VCaP (cell line): ENCODE results near the gene XPO4.

ENCODE experiments used
- H3K27ac ChIP-seq: fragments of 450-650 bp; 2 replicates; pipeline ENCODE4 v1.5.1; 2017
- CTCF ChIP-seq: fragments of 450-650 bp; conservative IDR thresholded peaks from 2 replicates; pipeline ENCODE4 v1.5.1; 2017; ENCODE audit warnings: mild to moderate bottlenecking, moderate library complexity

The XPO4 gene

GRCh38 chr13:20856650-20857049 is 45.9 kb downstream of the XPO4 start:
- TF ChIP-seq CTCF, result no peak
- no peak overlapping the region for H3K27ac ChIP-seq

DNA sequence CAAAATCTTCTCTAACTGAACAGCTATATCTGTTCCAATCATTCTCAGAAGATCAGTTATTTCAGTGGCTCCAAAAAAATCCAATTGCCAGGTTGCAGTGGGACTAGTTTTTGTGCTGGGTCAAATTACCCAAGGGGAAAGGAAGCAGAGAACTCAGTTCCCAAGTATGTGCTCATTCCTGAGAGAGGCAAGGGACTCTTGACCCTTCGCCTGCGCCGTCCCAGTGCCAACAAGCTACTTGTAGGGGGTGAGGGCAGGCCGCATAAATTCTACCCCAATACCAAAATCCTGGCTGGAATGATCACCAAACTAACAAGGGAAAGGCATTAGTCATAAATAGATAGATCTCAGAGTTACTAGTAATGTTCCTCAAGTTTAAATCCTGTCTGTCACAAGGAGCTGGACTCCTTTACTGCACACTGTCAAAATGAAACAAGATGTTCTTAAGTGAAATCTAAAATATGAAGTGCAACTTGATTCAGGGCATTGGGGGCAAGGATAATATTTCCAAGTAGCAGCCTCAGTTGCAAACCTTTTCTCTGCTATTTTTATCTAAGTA is 50.6 kb downstream of the XPO4 start:
- H3K27ac ChIP-seq, result no peak overlapping the region
- no peak for TF ChIP-seq CTCF

GRCh38 chr13:20848944-20849343 is 53.6 kb downstream of the XPO4 start:
- H3K27ac ChIP-seq, result no peak overlapping the region
- no peak for TF ChIP-seq CTCF

- TF ChIP-seq CTCF, result no peak
- no peak overlapping the region for H3K27ac ChIP-seq
These were observed 54.3 kb downstream of the XPO4 start for GRCh38 chr13:20848203-20848602.

DNA sequence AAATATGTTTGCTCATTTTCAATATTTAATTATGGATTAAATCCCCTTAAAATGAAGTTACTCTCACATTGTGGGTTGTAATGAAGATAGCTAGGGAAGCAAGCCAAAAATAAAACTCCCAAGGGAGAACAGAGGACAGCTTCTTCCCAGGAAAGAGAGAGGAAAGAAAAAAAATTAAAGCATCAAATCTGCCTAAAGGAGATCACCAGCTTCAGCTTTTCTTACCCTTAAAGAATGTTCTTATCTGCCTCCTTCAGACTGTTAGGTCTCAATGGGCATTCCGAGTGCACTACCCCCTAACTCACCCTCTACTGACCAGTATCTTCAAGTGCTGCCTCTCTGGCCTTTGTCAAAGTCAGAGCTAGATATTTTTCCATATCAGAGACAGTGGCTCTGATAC is 55.2 kb downstream of the XPO4 start:
- no peak overlapping the region; the same call in 1 of the 2 replicates for H3K27ac ChIP-seq
- no peak for TF ChIP-seq CTCF

DNA sequence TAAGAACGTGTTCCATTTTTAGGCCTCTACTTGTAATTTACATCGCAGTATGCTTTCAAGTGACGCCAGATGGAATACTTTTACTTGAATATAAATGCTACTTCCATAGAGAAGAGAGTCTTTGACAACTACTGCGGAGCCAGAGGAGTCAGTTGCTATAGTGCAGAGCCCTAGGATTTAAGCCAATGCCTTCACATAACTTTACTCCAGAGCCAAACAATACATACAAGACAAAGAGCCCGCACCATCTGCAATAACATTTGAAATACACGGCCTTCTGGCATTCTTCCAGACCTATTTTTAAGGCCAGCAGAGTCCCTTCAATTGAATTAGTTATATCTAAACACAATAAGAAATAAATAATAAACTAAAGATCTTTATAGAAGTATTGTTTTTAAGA is 59.4 kb downstream of the XPO4 start:
- H3K27ac ChIP-seq, result peak overlapping the region; percentile 60
- TF ChIP-seq CTCF, result no peak

- TF ChIP-seq CTCF, result no peak
- peak overlapping the region; percentile 60 for H3K27ac ChIP-seq
These were observed 62.0 kb downstream of the XPO4 start for GRCh38 chr13:20840568-20840967.
